ENCODE results near the gene DRAXIN.

DNA sequence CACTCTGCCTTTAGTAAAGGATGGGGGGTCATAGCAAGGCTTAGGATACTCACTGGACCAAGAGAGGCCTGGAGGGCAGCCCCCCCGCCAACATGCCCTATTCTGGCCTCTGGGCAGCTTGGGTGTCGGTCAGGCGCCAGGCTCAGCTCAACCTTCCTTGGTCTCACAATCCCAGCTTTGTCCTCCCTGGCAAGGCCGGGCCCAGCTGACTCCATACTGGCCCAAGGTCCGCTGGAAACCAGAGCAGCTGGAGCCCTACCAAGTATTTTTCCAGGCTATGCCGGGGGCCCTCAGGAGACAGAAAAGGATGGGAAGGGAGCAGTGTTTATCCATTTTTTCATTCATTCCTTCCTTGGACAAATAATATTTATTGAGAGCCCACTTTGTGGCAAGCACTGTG lies 43.5 kb upstream of the DRAXIN start:
- TF ChIP-seq, protein P1, sequence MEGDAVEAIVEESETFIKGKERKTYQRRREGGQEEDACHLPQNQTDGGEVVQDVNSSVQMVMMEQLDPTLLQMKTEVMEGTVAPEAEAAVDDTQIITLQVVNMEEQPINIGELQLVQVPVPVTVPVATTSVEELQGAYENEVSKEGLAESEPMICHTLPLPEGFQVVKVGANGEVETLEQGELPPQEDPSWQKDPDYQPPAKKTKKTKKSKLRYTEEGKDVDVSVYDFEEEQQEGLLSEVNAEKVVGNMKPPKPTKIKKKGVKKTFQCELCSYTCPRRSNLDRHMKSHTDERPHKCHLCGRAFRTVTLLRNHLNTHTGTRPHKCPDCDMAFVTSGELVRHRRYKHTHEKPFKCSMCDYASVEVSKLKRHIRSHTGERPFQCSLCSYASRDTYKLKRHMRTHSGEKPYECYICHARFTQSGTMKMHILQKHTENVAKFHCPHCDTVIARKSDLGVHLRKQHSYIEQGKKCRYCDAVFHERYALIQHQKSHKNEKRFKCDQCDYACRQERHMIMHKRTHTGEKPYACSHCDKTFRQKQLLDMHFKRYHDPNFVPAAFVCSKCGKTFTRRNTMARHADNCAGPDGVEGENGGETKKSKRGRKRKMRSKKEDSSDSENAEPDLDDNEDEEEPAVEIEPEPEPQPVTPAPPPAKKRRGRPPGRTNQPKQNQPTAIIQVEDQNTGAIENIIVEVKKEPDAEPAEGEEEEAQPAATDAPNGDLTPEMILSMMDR (IDR thresholded peaks at IDR 0.05; ENCODE audit: low read depth, low read length), result no peak
- no peak for TF ChIP-seq EZH2phosphoT487 (IDR thresholded peaks at IDR 0.05; ENCODE audit: low read depth)
